HG03378 (cell line): Measurements from ENCODE around the gene POLN.
"Not testable (repeated sequence)": the region's sequence is repeated elsewhere in the genome, so short reads cannot be mapped to it uniquely, and the experiment has no call there.

ENCODE experiments used
- ATAC-seq: cut with Tn5 transposase; IDR thresholded peaks from one replicate; pipeline ENCODE4 v1.9.1; 2021; ENCODE audit warnings: mild to moderate bottlenecking, moderate library complexity; ENCODE audit not compliant: unreplicated experiment

The POLN gene

DNA sequence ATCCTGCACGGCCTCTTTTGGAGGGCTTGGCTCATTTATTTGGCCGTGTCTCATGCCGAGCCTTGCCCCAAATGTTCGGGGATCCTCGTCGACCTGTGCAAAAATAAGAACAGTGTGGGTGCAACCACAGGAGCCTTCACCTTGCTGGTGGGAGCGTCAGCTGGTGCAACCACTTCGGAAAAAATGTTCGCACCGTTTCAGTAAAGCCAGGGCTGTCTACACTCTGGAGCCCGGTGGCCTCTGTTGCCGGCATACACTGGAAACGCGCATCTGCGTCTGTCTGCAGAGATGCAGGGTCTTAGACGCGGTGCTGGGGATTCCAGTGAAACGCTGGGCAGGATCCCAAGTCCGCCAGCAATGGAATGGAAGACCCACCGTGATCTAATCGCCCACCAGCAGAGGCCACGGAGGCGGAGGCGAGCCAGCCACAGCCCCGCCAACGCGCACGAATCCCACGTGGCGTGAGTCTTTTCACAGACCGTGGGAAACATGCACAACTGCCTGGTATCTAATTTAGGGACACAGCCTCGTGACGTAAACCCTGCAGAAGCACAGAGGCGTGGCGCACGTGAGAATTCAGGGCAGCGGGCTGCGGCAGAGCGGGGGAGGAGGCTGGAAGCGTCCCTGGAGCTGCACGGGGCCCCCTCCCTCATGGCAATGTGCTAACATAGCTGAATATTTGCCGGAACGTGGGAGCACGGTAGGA lies 33.8 kb upstream of the POLN start:
- no peak for ATAC-seq

DNA sequence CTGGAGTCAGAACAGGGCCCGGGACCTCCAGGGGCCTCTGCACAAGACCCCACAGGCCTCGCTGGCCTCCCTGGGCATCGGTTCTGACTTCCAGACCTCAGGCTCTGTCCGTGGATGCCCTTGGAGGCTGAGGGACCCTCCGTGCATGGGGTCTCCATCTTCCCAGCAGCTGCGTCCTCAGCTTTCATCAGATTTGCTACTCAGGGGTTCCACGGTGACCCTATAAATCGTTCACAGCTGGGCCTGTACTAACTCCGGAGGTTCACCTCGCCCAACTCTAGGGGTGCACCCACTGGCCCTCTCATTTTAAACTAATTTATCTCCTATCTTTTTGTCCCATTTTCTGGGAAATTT lies 33.1 kb upstream of the POLN start:
- not testable (repeated sequence) for ATAC-seq

DNA sequence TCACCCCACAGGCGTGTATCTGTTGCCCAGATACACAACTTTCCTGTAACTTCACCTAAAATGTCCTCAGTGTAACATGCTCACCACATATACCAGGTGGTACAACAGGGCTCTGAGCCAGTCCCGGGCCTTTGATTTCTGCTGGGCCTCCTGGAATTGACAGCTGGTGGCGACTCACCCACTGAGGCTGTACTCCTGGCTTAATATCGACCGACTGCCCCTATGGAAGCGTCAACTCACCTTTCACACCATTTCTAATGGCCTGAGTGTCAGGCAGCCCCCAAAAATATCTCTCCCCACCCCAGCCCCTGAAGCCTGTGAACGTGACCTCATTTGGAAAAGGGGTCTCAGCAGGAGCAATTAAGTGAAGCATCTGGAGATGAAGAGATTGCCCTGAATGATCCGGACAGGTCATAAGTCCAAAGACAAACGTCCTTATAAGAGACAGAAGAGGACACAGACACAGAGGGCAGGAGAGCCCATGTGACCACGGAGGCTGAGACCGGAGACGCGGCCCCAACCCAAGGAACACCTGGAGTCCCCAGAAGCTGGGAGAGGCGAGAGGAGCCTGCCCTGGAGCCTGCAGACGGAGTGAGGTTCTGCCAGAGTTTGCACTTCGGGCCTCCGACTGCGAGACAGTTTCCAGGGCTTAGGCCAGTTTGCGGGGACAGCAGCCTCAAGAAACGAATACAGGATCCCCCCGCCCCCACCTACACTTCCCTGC lies 32.6 kb upstream of the POLN start:
- ATAC-seq = no peak

DNA sequence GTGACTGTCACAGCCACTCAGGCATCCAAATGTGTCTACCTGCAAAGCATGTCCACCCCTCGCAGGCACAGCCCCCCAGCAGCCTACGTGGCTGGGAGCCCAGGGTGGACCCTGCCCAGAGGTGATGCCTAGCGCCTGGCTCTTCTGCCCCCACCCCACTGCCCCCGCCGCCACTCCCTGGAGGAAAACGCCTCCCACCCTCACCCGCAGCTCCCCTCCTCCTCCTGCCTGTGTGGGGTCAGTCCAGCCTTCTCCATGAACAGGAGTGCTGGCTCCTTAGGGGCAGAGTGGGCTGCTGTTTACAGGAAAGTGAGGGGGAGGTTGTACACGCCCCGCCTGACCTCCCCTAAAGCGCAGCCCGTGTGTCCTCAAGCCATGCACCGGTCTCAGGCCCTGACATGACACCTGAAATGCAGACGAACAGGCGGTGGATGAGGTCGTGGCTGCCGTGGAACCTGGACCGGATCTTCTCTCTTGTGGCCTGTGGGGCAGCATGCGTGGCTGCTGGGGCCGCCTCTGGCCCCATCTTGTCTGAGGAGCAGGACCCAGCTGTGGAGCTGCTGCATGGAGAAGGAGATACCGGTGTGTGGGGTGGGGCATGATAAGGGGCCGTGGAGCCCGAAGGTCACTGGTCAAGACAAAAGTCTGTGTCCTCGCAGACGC lies 31.9 kb upstream of the POLN start:
- ATAC-seq = no peak

DNA sequence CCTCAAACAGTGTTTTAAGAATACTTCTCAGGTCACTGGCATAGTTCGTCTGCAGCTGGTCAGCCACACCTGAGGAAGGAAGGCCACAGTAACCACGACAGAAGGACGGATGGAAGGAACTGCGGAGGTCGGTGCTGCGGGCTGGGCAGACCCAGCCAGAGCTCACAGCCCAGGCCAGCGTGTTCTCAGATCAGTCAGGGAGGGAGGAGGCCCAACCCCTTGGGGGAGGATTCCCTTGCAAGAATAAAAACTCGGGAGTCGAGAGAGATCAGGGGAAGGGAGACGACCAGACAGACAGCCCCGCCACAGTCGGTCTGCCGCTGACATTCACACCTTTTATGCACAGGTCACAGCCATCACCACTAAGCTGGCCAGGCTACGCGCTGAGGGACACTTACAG lies 31.3 kb upstream of the POLN start:
- ATAC-seq = no peak

DNA sequence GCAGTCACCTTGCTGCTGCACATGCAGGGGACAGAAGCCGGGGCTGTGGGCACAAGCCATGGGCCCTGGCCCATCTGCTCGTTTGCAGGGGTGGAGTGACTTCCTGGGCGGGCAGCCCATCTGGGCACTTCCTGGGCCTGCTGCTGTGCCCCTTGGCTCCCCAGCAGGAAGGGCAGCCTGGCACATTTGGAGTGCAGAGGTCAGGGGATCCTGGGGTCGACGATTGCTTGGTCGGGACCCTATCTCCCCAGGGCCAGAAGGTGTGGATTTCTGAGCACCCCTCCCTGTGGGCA lies 30.9 kb upstream of the POLN start:
- ATAC-seq = no peak

DNA sequence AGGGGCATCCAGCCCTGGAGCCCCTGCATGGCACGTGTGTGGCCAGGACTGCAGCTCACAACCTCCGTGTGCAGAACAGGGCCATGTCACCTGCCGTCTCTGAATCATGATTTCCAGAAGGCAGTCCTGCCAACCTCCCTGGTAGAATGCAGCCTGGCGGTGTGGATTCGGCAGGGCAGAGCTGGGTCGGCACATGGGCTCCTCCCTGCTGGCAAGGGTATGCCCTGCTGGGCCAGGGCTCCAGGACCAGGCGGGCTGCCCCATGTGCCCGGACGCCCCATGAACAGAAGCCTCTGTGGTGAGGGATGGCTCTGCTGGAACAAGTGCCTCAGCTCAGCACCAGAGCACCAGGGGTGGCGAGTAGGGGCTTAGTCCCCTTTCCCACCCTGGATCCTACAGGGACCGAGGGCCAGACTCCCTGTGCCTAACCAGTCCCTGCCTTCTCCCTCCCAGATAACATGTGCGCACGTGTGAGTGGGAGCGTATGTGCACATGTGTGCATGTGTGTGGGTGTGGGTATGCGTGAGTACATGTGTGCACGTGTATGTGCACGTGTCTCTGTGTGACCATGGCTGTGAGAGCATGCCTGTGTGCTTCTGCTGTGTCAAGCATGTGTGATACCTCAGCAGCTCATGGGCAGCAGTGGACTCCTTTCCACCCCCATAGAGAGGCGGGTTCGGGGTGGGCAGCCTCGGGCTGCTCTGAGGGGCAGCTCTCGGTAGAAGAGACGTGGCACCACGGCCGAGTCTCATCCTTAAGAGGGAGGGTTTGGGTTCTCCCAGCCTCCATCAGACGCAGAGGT lies 30.3 kb upstream of the POLN start:
- ATAC-seq = no peak

DNA sequence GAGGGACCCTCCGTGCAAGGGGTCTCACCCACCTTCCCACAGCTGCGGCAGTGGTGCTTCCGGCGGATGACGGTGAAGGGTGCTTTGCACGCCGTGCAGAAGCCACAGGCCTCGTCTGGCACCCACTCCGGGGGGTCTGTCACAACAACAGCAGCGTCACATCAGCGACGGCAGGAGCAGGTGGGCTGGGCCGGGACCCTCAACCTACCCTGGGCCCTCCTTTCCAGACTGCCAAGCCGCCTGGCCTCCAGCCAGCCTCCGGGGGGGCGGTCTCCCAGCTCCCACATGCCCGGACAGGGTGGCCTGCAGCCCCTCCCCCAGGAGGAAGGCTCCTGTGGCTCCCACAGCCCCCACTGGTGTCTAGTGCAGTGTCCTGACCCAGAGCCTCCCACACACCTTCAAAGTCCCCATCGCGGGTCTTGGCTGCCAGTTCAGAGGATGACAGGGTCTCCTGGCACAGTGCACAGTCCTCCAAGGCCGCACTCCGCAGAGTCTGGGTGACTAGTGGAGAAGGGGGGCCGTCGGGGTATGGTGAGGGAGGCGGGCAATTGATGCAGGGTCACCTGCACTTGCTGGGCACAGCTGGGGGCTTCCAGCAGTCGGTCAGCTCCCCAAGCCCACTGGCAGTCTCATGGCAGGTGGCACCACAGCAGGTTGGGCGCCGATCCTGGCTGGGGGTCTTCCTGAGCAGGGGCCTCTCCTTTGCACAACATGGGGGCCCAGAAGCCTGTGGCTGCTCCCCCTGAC lies 29.5 kb upstream of the POLN start:
- ATAC-seq = no peak

DNA sequence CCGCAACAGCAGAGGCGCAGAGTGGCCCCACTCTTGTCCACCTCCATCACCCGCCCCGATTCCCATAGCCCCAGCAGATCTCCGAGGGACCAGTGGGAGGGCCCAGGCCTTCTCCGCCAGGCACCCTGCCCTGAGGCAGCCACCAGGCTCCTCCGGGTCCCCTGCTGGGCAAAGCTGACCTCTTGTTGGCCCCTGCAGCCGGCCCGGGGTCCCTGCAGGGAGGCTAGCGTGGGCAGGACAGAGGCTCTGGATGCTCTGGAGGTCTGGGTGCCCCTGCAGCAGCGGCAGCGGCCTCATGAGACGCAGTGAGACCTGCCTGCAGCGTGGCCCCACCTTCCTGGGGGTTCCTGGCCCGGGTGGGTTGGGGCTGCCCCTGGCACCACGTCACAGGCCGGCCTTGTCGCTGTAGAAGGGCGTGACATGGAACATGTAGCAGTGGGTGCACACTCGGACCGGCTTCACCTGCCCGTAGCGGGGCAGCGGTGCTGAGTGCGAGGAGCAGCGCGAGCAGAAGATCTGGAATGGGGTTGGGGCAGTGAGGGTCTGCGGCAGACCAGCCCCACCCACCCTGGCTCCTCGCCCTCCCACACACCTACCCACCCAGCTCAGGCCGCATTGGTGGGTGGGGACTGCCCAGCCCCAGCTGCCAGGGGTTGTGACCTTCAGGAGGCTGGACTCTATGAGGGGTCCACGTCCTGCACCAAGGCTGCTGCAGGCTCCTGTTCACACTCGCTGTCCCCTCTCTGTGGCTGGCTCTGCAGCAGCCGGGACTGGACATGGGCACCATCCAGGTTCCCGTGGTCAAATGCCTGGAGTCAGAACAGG lies 28.6 kb upstream of the POLN start:
- ATAC-seq = no peak

DNA sequence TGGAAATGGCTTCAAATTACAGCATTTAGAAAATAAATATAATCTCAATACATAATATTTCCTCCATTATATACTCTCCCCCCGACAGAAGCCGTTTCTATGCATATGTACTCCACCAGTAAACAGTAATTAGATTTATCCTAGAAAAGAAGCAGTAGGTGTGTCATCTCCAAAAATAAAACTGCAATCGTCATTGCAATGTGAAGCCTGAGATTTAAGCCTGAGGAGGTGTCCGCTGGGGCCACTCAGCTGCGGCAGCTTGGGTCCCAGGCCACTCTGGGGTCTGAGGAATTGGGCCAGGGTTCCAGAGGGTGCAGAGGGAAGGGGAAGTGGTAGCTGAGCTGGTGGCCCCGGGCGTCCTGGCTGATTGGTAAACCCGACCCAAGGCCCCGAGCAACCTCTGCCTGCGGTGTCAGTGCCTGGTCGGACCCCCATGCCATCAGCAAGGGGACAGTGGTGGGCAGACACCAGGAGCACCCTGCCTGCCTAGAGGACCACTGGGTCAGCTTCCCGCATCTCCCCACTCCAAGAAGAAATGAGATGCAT lies 27.8 kb upstream of the POLN start:
- ATAC-seq = no peak

DNA sequence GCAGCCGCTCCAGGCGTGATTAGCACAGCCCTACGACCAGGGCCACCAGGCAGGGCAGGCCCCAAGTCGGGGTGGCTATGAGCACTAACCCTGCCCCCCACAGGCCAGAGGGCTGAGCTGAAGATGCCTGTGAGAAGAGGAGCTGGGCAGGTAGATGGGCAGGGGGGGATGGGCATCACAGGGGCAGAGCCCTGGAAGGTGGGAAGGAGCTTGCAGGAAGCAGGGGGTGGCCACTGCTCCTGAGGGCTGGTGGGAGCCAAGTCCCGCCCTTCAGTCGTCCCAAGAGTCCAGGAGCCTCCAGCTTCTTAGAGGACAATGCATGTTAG lies 27.2 kb upstream of the POLN start:
- ATAC-seq = no peak

DNA sequence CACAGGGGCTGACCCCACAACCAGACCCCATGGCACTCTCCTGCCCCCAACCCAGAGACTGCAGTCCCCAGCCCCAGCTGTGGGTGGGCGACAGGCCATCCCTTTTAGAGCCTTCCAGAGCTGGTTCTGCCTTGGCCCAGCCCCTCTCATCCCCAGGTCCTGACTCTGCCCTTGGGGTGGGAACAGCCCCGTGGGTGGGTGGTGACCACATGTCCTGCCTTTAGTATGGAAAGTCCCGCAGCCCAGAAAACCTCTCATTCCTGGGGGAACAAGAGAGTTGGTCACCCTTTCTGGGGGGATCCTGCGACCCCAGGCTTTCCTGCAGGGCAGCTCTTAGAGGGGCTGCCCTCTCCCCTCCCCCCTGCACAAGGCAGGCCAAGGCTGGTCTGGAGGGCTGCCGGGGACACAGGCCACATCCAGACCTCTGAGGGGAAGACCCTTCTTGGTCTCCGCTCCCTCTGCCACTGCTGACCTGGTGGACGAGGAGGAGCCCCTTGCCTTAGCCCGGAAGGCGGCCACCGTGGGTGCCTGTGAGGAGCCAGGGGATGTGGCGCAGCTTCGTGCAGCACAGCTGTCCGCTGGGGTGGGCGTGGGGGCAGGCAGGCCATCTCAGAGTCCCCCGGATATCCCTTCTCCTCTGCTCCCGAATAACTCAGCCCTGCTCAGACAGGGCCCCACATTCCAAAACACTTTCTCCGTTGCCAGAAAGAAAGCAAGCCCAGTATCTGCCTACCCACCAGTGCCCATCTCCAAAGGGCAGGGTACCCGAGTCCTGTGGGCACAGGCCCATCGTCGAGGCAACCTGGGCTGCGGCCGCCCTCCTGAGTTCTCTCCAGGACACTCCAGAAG lies 26.7 kb upstream of the POLN start:
- ATAC-seq = no peak

DNA sequence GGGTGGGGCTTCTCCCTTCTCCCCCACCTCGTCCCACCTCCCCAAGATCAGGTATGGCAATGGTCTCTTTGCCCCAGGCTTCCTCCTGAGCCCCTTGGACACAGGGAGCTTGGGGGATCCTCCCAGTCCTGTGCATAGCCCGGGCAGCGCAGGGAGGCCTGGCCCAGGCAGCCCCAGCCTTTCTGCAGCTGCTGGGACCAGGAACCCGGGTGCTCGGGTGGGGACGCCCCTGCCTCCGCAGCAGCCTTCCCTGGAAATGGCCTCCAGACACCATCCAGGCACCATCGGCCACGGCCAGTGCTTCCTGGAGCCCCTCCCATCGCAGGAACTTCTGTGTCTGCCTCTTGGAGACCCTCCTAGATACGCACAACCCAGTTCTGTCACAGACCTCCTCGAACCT lies 25.9 kb upstream of the POLN start:
- no peak for ATAC-seq

DNA sequence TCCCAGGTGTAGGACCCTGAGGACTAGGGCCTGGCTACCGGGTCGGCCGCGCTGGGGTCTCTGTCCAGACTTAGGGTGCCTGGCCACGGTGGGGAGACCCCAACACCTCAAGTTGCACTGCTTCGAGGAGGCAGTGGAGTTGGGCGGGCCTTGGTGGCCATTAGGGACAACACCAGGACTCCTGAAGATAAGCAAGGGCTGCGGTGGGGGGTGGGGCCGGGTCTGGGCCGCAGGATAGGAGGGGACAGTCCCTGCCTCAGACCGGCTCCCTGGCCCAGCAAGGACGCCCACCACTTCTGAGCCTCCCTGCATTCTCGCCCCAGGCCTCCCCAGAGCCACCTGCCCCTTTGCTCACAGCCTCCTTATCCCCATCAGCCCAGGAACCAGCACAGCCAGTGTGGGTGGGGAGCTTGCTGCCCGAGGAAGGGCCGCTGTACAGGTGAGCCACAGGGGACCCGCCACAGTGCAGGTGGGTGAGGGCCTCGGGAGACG lies 25.4 kb upstream of the POLN start:
- no peak for ATAC-seq

DNA sequence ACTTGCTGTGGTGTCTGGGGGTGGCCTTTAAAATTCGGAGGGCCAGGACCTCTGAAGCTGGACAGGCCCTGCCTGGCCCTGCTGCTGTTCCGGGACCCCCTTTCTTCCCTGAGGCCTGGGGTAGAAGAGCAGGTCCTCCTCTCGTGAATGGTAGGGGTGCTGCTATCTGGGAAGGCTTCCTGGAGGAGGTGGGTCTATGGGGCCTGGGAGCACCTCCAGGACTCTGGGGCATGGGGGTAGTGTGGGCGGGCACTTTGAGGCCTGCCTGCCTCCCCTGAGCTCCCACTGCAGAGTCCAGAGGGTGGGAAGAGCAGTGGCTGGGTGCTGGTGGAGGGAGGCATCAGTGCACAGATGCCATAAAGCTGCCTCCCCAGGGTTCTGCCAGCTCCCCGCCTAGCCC lies 24.9 kb upstream of the POLN start:
- no peak for ATAC-seq

DNA sequence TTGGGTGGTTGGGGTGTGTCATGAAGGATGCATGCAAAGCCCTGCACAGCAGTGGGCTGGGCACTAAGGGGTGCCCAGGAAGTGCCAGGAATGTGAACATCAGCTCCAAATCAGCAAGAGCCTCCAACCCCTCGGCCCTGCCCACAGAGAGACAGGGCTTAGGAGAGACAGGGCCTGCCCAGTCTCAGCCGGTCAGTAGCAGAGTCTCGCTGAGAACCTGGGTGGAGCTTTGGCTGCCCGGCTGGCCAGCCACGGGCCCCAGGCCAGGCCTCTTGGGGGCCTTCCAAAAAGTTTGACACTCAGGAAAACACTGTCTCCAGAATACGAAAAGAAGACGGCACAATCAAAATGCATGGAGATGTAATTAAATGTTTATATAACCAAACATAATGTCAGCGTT lies 24.3 kb upstream of the POLN start:
- no peak for ATAC-seq

DNA sequence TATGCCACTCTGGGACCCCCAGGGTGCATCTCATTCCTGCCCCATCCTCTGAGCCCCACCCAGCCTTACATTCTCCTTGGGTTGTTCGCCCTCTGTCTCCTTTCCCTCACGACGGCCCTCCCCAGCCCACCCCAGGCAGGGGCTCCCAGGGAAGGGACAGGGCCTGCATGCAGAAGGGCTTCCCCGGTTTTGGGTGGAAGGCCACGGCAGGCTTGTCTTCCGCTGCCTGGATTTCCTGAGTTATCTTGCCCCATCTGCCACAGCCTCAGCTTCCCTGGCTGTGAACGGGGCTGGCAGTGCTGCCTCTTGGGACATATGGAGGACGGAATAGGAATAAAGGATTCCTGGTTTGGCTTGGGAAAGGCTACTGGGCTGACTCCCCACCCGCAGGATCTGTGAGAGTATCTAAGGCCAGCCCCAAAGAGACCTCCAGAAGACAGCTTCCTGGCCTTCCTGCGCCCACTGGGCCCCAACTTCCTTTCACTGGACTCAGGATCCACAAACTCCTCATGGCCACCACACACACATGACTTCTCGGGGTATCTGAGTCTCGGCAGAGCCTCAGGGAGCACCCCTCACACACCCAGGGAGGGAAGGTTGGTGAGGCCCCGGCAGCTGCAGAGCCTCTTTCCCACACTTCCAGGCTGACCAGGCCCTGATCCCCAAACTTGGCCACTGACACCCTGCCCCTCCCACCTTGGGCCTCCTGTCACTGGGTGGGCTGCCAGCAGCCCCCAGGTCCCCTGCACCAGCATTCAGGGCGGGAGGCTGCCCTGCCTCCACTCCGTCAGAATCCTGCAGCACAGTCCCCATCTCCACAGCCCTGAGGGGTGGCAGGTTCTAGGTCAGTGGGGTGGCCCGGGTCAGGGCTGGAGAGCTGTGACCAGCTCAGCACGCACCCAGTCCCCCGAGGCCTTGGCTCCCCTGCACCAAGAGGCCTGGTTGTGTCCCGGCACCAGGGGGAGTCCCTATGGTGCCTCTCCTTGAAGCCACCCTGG lies 23.5 kb upstream of the POLN start:
- no peak for ATAC-seq
